Keratinocyte (primary cell): ENCODE measurements around the gene UBE2D4.
"Not testable (repeated sequence)": the region's sequence is repeated elsewhere in the genome, so short reads cannot be mapped to it uniquely, and the experiment has no call there.

Source experiments
- EZH2 ChIP-seq: IDR thresholded peaks from one replicate; pipeline ENCODE4 v1.6.1; 2012; ENCODE audit warnings: inconsistent platforms, mild to moderate bottlenecking, low read length, moderate library complexity
- TF ChIP-seq, protein P1 (sequence below), 3 experiments: IDR thresholded peaks in 1 of 3; conservative IDR thresholded peaks in 1 of 3; optimal IDR thresholded peaks in 1 of 3; 2 replicates in 2 of 3; 3 replicates in 1 of 3; pipeline versions ENCODE3 to v1.5.1; 2011; ENCODE audit warnings: low read length in 3 of 3, mild to moderate bottlenecking in 3 of 3, moderate library complexity in 2 of 3, control low read depth in 1 of 3, inconsistent platforms in 1 of 3; ENCODE audit not compliant: insufficient read depth in 2 of 3; ENCODE audit errors: extremely low read depth in 1 of 3

DNA sequence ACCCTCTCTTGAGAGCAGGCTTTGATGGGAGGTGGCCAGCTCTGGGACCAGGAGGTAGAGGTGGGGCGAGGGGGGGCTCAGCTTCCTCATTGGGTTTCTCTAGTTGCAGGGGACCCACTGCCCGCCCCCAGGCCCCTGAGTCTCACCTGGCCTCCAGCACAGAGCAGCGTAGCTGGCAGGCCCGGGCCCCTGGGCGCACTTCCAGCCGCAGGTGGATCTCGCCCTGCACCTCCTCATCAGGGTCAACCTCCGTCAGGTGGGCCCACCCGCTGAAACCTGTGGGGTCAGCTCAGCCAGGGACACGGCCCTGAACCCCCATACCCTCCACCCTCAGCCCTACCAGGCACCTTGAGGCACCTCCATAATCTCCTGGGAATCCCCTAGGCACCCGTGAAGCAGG is 43.4 kb downstream of the UBE2D4 start:
- TF ChIP-seq, protein P1, sequence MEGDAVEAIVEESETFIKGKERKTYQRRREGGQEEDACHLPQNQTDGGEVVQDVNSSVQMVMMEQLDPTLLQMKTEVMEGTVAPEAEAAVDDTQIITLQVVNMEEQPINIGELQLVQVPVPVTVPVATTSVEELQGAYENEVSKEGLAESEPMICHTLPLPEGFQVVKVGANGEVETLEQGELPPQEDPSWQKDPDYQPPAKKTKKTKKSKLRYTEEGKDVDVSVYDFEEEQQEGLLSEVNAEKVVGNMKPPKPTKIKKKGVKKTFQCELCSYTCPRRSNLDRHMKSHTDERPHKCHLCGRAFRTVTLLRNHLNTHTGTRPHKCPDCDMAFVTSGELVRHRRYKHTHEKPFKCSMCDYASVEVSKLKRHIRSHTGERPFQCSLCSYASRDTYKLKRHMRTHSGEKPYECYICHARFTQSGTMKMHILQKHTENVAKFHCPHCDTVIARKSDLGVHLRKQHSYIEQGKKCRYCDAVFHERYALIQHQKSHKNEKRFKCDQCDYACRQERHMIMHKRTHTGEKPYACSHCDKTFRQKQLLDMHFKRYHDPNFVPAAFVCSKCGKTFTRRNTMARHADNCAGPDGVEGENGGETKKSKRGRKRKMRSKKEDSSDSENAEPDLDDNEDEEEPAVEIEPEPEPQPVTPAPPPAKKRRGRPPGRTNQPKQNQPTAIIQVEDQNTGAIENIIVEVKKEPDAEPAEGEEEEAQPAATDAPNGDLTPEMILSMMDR (optimal IDR thresholded peaks at IDR 0.05 in 1 of 3, IDR thresholded peaks at IDR 0.05 in 1 of 3, conservative IDR thresholded peaks at IDR 0.05 in 1 of 3; ENCODE audit: extremely low read depth in 1 of 3, insufficient read depth in 2 of 3, low read length in 3 of 3): not testable (repeated sequence)
- not testable (repeated sequence) for TF ChIP-seq EZH2
